ENCODE measurements around the gene CHD6.

Gene CHD6

DNA sequence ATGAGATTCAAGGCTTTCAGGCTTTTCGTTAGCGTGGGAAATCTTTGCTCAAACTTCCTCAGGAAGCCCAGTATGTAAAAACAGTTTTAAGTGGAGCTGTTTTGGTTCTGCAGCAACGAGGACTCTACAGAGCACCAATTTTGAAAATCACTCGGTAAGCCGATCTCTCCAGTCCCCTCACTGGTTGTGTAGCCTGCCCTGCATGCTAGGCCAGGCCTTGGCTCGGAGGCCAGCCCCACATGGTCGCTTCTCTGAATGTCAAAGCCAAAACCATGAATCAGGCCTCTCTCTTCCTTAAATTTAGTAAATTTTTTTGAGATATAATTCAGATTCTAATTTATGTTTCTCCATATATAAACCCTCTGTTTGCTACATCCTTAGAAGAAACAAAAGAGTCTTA, 108.0 kb downstream of the CHD6 start:
- in situ Hi-C loops (cut with MboI; ENCODE audit: low sequenced_read_pairs), result no loop called here

DNA sequence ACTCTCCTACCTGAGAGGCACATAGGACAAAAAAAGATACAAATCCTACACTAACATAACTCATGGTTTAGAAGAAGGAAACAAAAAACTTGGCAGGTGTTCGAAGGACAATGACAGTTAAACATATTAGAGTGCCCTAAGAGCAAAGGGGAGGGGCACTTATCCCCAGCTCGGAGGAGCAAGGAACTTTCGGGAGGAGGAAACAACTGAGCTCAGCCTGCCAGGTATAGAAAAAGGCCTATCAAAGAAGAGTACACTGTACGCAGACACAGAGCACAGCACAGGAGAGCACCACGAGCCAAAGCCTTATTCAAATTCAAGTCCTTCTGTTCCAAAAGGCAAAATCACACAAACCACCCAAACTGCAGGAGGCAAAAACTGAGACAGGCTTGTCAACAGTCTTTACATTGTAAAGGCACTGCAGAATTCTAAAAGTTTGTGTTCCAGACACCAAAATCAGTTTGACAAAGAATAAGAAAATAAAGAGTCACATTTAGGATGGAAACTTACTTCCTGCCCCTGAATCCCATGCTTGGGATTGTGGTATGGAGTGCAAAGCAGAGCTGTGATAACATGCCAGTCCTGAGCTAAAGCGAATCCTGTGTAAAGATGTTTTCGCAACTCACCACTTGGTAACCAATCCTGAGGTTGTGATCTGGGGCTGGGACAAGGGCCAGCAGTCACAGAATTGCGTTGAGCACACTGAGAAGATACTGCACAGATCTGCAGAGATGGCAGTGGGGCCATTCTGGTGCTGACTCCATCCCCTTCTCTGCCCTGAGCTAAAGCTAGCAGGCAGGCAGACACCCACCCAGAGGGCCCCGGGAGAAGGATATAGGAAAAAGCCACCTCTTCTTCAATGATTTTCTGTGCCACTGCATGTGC, 108.6 kb downstream of the CHD6 start:
- in situ Hi-C loops (cut with MboI; ENCODE audit: low sequenced_read_pairs), result no loop called here

DNA sequence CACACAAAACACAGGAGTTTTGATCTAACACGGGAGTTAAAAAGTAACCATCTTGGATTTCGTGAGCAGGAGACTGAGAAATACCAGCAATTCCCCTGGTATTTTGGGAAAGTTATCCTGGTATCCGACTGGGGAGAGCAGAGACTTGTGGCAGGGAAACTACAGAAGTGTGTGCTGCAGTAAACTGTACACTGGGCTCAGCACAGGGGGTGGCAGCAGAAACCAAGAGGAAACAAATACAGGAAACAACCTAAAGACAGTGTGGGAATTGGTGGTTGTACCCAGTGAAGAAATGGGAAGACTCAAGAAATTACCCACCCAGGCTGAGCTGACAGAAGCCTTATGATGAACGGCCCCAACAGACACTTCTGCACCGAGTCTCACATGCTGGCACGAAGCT, 109.8 kb downstream of the CHD6 start:
- in situ Hi-C loops (cut with MboI; ENCODE audit: low sequenced_read_pairs), result no loop called here

DNA sequence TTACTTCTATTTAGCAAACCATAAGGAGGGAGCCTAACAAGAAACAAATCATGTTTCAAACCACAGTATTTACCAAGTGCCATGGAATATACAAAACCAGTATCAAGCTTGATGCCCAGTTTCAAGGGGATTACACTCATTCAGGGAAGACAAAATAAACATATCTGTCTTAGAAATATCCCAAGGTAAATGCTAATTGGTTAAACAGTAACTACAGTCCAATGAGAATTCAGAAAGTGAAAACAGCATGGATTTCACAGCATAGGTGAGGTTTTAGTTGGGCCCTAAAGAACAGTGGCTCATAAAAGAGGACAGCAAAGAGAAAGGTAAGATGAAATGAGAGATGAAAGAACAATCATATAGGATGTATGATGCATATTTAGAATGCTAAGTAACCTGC, 110.3 kb downstream of the CHD6 start:
- in situ Hi-C loops (cut with MboI; ENCODE audit: low sequenced_read_pairs), result no loop called here

DNA sequence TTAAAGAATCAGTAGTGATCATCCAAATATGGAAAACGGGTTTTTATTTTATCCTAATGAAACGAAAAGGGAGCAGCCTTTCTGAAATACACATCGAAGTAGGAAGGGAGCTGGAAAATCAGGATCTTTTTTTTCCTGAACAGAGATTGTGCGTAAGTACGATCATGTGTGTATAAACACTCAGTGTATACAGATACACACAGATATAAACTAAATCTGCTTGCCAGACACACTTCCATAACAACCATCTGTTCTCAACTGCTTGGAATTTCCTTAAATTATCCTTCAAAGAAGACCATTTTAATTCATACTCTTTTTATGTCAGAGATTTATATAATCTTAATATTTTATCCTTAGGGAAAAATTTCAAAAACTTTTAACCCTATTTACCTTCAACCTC, 110.7 kb downstream of the CHD6 start:
- in situ Hi-C loops (cut with MboI; ENCODE audit: low sequenced_read_pairs), result no loop called here

DNA sequence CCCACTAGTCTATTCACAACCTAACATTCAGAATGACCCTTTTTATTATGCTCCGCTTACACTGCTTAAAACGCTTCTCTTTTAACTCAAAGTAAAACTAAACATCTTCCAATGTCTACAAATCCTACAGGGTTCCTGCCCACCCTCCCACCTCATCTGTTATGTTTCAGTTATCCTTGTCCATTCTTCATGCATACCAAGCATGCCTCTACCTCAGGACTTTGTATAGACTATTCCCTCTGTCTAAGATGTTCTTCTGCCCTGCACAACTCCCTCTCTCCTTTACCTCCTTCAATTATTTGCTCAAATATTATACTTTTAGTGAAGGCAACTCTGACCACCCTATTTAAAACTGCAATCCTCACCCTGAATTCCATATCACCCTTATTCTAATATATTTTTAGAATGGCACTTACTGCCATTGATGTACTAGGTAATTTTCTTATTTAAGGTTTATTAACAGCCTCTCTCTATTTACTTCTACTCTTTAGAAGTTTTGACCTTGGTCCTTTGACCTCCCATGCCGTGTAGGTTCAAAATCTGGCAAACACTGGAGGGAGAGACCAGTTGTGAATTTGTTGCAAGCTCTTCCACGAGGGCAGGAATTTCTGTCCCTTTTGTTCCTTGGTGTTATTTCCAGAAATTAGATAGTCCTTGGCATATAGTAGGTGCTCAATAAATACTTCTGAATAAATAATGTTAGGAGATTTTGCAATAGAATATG, 111.8 kb downstream of the CHD6 start:
- in situ Hi-C loops (cut with MboI; ENCODE audit: low sequenced_read_pairs), result no loop called here

DNA sequence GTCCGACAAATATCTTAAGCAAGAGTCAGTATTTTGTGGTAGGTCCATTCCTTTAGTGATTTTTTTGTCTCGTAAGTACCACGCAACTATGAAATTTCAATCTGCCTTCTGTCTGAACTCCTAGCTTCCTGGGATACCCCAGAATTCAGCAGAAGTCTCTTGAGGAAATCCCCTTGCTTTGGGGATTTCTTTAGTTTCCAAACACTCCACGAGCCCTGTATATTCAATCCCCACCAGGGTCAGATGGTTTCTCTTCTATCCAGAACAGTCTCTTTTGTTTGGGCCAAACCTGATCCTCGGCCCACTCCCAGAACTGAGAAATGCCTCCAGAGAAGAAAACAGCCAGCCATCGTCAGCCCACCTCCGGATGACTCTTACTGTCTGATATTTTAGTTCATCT, 113.0 kb downstream of the CHD6 start:
- in situ Hi-C loops (cut with MboI; ENCODE audit: low sequenced_read_pairs), result no loop called here

DNA sequence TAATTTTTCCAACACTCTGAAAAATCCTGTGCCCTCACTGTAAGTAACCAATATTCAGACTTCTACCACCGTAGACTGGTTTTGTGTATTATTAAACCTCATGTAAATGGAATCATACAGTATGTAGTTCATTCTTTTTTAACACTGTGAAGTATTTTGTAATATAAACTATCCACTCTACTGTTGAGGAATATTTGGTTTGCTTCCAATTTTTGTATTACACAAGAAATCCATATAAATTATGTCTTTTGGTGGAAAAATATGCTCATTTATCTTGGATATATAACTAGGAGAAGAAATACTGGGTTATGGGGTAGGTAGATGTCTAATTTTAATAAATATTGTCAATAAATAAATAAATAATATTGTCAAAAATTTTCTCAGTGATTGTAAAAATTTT, 116.8 kb downstream of the CHD6 start:
- in situ Hi-C loops (cut with MboI; ENCODE audit: low sequenced_read_pairs), result no loop called here

DNA sequence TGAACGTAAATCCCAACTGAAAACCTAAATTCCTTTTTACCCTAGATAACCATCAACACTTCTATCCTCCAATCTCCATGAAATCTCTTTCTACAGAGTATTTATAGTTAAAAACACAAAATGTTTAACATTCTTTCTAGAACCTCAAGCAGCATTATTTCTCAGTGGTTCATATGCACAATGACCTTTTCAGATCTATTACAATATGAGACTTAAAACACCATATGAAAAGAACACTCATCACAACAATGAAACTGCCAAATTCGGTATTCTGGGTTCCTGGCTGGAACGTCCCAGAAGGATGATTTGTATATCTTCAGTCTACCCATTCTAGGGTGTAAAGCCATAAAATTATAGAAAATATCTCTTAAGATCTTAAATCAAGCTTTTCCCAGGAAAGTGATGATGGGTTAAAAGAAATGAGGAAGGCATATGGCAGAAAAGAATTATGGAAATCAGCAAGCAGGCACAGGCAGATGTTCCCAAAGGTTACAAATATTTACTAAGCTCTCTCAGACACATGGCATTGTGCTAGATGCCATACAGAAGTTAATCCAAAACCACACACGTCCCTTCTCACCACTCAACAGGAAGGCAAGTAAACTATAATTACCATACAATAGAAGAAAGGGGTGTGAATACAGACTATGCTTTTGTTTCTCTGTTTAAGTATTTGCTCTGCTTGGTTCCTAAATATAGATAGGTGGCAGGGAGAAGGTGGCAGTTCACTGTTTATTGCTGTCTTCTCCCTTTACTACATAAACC, 118.0 kb downstream of the CHD6 start:
- in situ Hi-C loops (cut with MboI; ENCODE audit: low sequenced_read_pairs), result no loop called here

DNA sequence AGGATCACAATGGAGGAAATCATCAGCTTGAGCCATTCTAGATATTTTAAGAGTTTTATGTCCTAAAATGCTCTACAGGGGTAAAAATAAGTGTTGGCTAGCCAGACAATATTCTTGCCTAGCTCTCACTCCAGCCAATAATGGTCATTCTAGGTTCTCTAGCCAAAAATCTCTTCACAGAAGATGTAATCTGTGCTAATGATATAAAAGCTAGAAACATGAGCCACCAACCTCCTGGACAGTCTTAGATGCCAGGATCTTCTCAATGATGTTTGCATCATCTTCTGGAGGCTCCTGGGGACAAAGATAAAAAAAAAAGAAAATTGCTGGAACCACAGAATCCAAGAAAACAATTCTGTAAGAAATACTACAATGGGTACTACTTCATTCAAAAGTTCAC, 119.1 kb downstream of the CHD6 start:
- in situ Hi-C loops (cut with MboI; ENCODE audit: low sequenced_read_pairs), result no loop called here

DNA sequence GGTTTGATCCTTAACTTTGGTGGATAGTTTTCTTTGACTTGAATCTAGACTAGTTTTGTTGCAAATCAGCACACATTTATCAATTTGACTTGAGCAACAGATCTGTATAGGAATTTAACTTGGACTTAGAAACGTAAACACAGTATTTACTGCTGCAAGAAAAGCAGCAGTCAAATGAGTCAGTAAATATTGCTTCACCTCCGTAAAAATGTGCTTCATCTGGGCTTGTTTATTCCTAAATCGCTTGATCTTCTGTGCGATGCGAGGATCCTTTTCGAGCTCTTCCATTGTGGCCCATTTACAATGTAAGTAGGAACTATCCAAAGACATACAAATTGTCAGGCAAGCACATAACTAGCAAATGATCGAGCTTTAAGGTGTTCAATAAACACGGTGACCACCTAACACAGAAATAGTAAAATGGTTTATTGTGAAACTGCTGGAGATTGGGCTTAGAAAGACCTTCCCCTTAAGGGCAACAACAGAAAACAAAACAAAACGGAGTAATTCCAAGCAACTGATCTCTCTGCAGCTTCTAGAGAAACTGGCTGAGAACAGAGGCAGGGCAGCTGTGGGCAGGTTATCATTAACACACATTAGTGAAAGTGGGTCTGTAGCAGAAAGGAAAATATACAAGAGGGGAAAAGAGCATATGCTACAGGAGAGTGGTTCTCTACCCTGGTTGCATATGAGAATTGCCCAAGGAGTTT, 120.8 kb downstream of the CHD6 start:
- in situ Hi-C loops (cut with MboI; ENCODE audit: low sequenced_read_pairs), result no loop called here

DNA sequence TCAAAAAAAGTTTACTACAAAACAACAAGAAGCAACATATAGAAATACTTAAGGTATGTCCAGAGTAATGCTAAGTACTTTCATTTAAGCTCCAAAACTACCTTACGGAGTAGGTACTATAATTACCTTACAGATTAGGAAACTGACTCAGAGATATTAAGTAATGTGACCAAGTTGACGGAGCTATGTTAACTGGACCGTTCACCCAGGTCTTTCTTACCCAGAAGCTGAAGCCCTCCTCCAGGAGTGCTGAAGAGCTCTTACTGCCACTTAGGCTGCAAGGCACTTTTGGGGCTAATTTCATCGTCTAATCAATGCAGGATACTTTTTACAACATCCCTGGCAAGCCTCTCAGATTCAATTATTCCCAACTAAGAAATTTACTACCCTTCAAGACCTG, 123.7 kb downstream of the CHD6 start:
- in situ Hi-C loops (cut with MboI; ENCODE audit: low sequenced_read_pairs), result no loop called here

DNA sequence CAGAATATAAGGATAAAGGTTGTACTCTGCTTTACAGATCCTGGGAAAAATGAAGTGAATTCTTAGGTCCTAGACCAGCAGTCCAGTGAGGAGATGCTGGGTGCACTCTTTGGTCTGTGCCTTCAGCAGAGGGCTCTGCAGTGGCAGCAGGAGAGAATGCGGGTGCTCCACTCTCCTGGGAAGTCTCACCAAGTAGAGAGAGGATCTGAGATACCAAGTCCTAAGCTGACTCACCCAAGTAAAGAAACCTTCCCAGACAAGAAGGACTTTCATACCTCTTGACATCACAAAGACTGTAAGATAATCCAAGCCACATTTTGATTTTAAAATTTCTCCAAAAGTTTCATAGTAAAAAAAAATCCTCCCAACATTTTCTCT, 134.6 kb downstream of the CHD6 start:
- in situ Hi-C loops (cut with MboI; ENCODE audit: low sequenced_read_pairs), result no loop called here

DNA sequence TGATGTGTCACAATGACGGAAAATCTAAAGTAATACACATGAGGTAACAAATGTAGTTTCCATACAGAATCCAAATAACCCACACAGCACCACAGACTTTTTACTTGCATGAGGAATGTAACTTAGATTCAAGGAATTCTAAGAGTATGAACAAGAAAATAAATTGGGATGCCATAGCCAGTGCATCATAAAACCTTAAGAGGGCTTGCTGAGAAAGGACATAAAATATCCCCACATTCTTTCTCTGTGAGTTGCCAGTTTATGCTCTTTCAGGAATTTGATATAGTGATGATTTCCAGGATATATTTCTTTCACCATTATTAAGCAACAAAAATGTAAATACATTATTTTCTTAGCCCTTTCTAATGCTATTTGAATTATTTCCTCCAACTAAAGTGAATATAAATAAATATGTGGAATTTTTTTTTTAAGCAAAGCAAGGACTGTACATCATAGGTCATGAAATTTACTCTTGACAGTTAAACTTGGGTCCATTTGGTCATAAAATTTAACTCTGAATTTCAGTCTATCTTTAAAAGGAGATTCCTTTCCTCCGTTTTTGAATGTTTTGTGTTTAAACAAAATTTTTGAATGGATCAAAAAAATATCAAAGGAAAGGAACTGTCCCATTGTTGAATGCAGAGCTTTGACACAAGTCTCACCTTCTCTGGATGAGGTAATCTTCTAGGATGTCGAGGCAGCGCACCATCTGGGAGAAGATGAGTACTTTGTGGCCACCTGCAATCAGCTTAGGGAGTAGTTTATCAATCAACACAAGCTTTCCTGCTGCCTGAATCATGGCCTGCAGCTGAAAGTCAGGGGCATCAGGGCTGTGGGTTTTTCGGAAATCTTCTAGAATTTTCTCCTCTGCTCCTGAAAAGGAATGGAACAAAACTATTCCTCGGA, 135.3 kb downstream of the CHD6 start:
- in situ Hi-C loops (cut with MboI; ENCODE audit: low sequenced_read_pairs), result no loop called here

DNA sequence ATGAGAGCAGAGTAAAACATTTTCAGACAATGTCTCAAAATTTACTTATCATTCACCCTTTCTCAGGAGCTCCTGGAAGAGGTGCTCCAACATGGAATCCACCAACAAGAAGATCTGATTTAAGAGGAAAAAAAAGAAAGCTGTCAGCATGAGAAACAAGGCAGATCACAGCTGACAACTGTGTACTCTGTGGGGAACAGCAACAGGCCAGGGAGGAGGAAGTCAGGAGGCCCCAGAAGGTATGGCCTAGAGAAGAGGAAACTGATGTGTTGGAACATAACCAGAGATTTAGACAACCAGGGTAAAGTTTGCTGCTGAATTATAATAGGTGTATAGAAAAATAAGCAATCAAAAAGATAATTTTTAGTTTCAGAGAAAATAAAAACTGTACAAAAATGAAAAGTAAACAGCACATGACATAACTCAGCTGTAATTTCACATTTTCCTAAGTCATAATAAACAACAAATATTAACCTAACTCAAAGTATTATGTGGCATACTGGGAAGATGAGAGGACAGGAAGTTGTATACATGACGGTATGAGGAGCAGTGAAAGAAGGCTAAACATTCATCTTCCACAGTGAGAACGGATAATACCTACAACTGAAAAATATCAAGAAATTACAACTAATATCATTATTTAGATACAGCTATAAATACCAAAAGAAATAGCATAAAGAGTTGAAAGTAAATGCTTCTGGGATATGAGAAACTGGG, 138.0 kb downstream of the CHD6 start:
- in situ Hi-C loops (cut with MboI; ENCODE audit: low sequenced_read_pairs), result no loop called here

DNA sequence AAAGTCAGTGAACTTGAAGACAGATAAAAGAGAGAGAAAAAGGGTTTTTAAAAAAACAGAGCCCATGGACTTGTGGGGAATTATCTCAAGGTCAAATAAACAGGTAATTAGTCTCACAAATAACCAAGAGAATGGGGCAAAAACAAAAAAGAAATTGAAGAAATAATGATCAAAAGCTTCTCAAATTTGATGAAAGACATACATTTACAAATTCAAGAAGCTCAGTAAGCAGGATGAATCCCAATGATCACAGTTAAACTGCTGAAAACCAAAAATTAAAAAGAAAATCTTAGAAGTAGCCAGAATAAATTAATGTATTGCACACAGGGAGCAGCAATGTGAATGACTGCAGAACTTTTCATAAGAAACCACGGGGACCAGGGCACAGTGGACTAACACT, 139.1 kb downstream of the CHD6 start:
- in situ Hi-C loops (cut with MboI; ENCODE audit: low sequenced_read_pairs), result no loop called here

DNA sequence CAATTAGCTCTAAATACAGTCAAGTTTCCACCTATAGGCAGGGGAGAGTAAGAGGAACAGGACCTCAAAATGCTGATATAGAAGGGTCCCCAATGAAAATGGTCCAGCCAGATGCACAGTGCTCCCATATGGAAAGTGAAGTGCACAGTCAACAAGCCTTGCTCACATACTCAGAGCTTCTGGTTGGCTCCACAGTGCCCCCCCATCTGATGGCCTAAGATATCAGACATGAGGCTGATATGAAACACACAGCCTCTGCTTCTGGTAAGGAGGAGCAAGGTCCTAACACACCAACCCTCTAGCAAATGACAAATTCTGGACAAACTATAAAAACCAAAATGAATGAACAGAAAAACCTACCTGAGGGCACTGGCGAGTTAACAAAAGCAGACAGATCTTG, 140.2 kb downstream of the CHD6 start:
- in situ Hi-C loops (cut with MboI; ENCODE audit: low sequenced_read_pairs), result no loop called here

DNA sequence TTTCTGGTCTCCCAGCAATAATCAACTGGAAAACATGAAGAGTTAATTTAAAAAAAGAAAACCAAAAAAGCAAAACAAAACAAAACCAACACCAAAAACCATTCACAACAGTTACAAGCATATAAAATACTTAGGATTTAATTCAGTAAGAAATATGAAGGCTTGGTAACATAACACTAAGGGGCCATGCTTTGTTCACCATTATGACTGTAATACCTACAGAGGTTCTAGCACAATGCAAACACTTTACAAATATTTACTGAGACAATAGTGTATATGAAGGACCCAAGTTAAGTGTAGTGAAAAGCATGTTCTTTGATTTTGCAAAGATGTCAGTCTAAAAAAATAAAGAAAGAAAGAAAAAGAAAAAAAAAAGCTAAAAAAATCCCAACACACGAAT, 141.7 kb downstream of the CHD6 start:
- in situ Hi-C loops (cut with MboI; ENCODE audit: low sequenced_read_pairs), result no loop called here

DNA sequence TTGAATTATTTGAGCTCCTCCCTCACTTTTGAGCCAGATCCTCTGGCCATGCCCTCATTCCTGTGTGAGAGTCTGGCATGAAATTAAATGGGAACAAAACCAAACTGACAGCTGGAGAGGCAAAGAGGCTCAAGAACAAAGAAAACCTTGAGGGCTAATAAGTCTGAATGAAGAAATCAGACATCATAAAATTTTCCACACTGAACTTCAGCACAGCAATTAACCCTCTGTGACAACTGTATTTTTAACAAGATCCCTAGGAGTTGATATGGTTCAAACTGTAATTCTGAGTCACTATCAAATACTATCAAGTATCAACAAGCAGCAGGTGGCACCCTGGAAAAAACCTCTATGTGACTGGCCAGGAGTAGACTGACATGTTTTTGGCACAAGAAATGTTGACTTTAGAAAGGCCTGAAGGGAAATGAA, 142.2 kb downstream of the CHD6 start:
- in situ Hi-C loops (cut with MboI; ENCODE audit: low sequenced_read_pairs), result no loop called here
